A673 (cell line): ENCODE results near the gene CYFIP2. TPM values are rescaled to one million over a fixed set of nuclear protein-coding genes. Genes with fewer than 3 reads are reported as not detected.

ENCODE experiments used
- BruUV-seq: library from RNA; stranded (reverse); fragments of 400-500 nt; replicated peaks from 2 replicates; lab custom pipeline; 2021; lab: Mats Ljungman, UMichigan
- CTCF ChIA-PET: fragments of 300-600 bp; sonication (Branson Sonifier 250); formaldehyde crosslinking; loops from one replicate; lab custom pipeline; 2022; ENCODE audit warnings: antibody characterized with exemption; lab: Charles Lee
- POLR2A ChIA-PET: fragments of 300-600 bp; sonication (Branson Sonifier 250); formaldehyde crosslinking; loops from one replicate; lab custom pipeline; 2022; ENCODE audit warnings: antibody characterized with exemption; ENCODE audit not compliant: low non-redundant PET; lab: Charles Lee
- DNase-seq: peaks from one replicate; pipeline ENCODE4 v3.0.0-alpha.2; 2015; ENCODE audit warnings: low spot score
- H3K27ac ChIP-seq: fragments of 200-600 bp; sonication (generic); 2 replicates; pipeline ENCODE4 v1.5.1; 2016; ENCODE audit warnings: mixed run types, low read depth, mild to moderate bottlenecking, mixed read lengths, antibody characterized with exemption, low read length; ENCODE audit not compliant: poor library complexity, severe bottlenecking
- H3K27me3 ChIP-seq: fragments of 200-600 bp; sonication (generic); replicated peaks from 2 replicates; pipeline ENCODE4 v1.6.1; 2017; ENCODE audit warnings: mixed run types, low read depth, mild to moderate bottlenecking, mixed read lengths, antibody characterized with exemption, low read length; ENCODE audit not compliant: insufficient read depth, poor library complexity
- H3K36me3 ChIP-seq: fragments of 200-600 bp; sonication (generic); 2 replicates; pipeline ENCODE4 v1.6.1; 2016; ENCODE audit warnings: mixed run types, mild to moderate bottlenecking, mixed read lengths, antibody characterized with exemption, low read length; ENCODE audit not compliant: insufficient read depth, poor library complexity, severe bottlenecking
- H3K4me1 ChIP-seq: fragments of 200-600 bp; sonication (generic); 2 replicates; pipeline ENCODE4 v1.6.1; 2017; ENCODE audit warnings: mixed run types, mild to moderate bottlenecking, mixed read lengths, antibody characterized with exemption, low read length; ENCODE audit not compliant: insufficient read depth, poor library complexity, severe bottlenecking
- H3K4me3 ChIP-seq: fragments of 200-600 bp; sonication (generic); 2 replicates; pipeline ENCODE4 v1.5.1; 2016; ENCODE audit warnings: low read depth, mixed run types, mild to moderate bottlenecking, mixed read lengths, low read length; ENCODE audit not compliant: poor library complexity, severe bottlenecking
- H3K9me3 ChIP-seq: fragments of 200-600 bp; sonication (generic); 2 replicates; pipeline ENCODE4 v1.6.1; 2016; ENCODE audit warnings: mixed run types, low read depth, mild to moderate bottlenecking, mixed read lengths, antibody characterized with exemption, low read length; ENCODE audit not compliant: poor library complexity, severe bottlenecking
- CTCF ChIP-seq: fragments of 300-800, 200-600 bp; sonication (generic); conservative IDR thresholded peaks from 2 replicates; pipeline ENCODE4 v1.5.1; 2017; ENCODE audit warnings: low read depth, mild to moderate bottlenecking, antibody characterized with exemption, low read length, moderate library complexity, mixed read lengths
- EZH2 ChIP-seq: fragments of 200-600 bp; sonication (generic); IDR thresholded peaks from 2 replicates; pipeline ENCODE4 v1.6.1; 2017; ENCODE audit warnings: borderline replicate concordance, low read depth, mild to moderate bottlenecking, mixed read lengths, antibody characterized with exemption, low read length; ENCODE audit not compliant: poor library complexity, severe bottlenecking
- intact Hi-C: fragments of 100-400 bp; cut with micrococcal nuclease; formaldehyde crosslinking; loops from one replicate; pipeline ENCODE4 v1.10.0; 2022; ENCODE audit not compliant: unreplicated experiment
- total RNA-seq: library from RNA; stranded (reverse); gene quantifications from 2 replicates; pipeline ENCODE4 v1.2.3, GENCODE V29; 2021

Gene CYFIP2
- total RNA-seq, 1 experiment from 2014 or later: 17.2 TPM

- intact Hi-C loops: no loop called here
- POLR2A ChIA-PET: no interaction called here
These were observed 46.2 kb upstream of the CYFIP2 start for GRCh38 chr5:157219491-157220271.

DNA sequence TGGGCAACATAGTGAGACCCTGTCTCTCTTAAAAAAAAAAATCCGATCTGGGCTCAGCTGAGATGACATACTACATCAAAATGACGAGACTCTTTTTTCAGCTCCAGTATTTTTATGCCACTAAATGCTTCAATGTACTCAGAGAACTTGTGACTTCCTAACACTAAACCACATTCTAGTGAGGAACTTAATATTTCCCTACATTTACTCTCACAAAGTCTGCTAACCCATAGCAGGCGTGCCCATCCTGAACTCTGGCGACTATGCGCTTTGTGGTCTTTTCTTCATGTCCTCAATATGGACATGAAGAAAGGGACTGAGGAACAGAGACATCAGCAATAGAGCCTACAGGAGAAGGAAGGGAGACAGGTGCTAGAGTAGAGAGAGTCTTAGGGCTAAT is 44.0 kb upstream of the CYFIP2 start:
- H3K27me3 ChIP-seq: no peaks in the 10 kb centered on the region
- no peak for TF ChIP-seq CTCF
- TF ChIP-seq EZH2: no peak
- DNase-seq: no peak
- H3K36me3 ChIP-seq: no peaks in the 10 kb centered on the region
- no TSS peak for BruUV-seq
- ChIA-PET POLR2A (no interaction called here), CTCF (no interaction called here)
- H3K27ac ChIP-seq: no peak overlapping the region
- intact Hi-C loops: no loop called here
- H3K4me3 ChIP-seq: no peak overlapping the region
- no peaks in the 10 kb centered on the region for H3K9me3 ChIP-seq
- no peaks in the 10 kb centered on the region for H3K4me1 ChIP-seq

More at GRCh38 chr5:157219491-157220271, 46.2 kb upstream of the CYFIP2 start:
- BruUV-seq: no TSS peak
- no peak for DNase-seq
- Histone ChIP-seq H3K27ac (no peak overlapping the region), H3K4me3 (no peak overlapping the region), H3K36me3 (no peaks in the 10 kb centered on the region), H3K27me3 (no peaks in the 10 kb centered on the region), H3K9me3 (no peaks in the 10 kb centered on the region), H3K4me1 (no peaks in the 10 kb centered on the region)
- TF ChIP-seq EZH2 (no peak), CTCF (no peak)
- CTCF ChIA-PET: no interaction called here

DNA sequence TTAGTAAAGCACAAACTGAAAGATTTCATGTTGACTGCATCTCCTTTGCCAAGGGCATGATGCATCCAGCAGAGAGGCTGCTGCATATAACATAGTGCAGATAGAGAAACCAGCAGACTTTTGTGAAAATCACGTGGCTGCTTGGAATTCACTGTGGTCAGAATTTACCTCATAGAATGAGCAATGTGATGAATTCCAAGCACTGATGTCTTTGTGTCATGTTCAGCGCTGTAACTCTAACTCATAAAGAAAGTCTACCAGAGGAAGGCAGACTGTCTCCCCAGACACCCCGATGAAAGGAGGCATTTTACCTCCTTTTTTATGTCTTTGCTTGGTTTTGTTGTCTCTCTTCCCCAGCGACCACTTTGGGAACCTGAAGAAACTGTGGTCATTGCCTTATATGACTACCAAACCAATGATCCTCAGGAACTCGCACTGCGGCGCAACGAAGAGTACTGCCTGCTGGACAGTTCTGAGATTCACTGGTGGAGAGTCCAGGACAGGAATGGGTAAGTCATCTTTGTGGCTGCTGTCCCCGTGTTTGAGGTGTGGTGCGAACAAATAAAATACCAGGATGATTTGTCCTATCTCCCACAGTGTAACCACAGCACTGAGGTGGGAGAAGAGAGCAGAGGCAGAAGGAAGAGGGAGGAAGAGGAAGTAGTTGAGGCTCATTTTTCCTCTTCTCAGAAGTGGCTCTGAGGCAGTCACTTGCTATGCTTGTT is 43.3 kb upstream of the CYFIP2 start:
- Histone ChIP-seq H3K4me1 (no peaks in the 10 kb centered on the region), H3K36me3 (no peaks in the 10 kb centered on the region), H3K9me3 (no peaks in the 10 kb centered on the region), H3K4me3 (no peak overlapping the region), H3K27ac (no peak overlapping the region), H3K27me3 (no peaks in the 10 kb centered on the region)
- intact Hi-C loops: no loop called here
- ChIA-PET CTCF (no interaction called here), POLR2A (no interaction called here)
- no peak for DNase-seq
- TF ChIP-seq CTCF: no peak
- no peak for TF ChIP-seq EZH2
- BruUV-seq: no TSS peak
